ENCODE data around the gene PCDHB1. TPM values are rescaled to one million over a fixed set of nuclear protein-coding genes. Genes with fewer than 3 reads are reported as not detected.

Gene PCDHB1
- total RNA-seq, 1 experiment from 2014 or later = 0.07 TPM

DNA sequence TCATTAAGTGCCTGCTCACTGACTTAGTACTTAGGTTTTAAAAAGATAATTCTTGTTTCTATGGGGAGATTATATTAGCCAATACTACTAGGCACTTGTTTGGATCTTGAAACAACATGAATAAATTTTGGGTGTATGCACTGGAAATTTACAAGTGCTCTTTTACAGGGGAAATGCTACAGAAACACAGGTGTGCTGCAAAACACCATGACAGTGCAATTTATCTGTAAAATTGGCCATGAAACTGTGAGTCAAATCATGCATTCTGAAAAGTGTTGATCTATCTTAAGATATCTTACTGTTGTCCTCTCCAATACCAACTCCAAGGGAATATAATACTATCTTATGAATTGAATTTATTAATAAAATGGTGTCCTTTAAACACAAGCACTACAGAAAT, 12.1 kb upstream of the PCDHB1 start:
- peak overlapping the region; percentile 82; the same call in 1 of the 2 replicates for H3K4me3 ChIP-seq (ENCODE audit: low read length)
- peak overlapping the region; percentile 25 for H3K27ac ChIP-seq (ENCODE audit: low read length)
- intact Hi-C loops (cut with micrococcal nuclease) = no loop called here
- TF ChIP-seq EZH2phosphoT487 (IDR thresholded peaks at IDR 0.05; ENCODE audit: borderline replicate concordance, low read length) (no peak), EZH2 (IDR thresholded peaks at IDR 0.05; ENCODE audit: low read length, unreplicated experiment) (no peak)
- TF ChIP-seq, protein P1, sequence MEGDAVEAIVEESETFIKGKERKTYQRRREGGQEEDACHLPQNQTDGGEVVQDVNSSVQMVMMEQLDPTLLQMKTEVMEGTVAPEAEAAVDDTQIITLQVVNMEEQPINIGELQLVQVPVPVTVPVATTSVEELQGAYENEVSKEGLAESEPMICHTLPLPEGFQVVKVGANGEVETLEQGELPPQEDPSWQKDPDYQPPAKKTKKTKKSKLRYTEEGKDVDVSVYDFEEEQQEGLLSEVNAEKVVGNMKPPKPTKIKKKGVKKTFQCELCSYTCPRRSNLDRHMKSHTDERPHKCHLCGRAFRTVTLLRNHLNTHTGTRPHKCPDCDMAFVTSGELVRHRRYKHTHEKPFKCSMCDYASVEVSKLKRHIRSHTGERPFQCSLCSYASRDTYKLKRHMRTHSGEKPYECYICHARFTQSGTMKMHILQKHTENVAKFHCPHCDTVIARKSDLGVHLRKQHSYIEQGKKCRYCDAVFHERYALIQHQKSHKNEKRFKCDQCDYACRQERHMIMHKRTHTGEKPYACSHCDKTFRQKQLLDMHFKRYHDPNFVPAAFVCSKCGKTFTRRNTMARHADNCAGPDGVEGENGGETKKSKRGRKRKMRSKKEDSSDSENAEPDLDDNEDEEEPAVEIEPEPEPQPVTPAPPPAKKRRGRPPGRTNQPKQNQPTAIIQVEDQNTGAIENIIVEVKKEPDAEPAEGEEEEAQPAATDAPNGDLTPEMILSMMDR (conservative IDR thresholded peaks at IDR 0.05; ENCODE audit: low read depth, low read length) = no peak
- peaks cover 9% of the 10 kb centered on the region for H3K4me1 ChIP-seq (ENCODE audit: insufficient read depth, low read length)
- ATAC-seq (no peak), DNase-seq (no peak)
- no peaks in the 10 kb centered on the region for H3K36me3 ChIP-seq (ENCODE audit: low read depth, low read length)
- no TSS peak for BruUV-seq (replicated peaks)
- no peaks in the 10 kb centered on the region for H4K20me1 ChIP-seq (ENCODE audit: low read length)
- ChIA-PET POLR2A (ENCODE audit: unreplicated experiment) (no interaction called here), CTCF (interaction anchor here (0.9 to 2.0 kb wide), 2 partner anchors 113 to 199 kb away, joined by 3 to 66 read pairs; partner anchors contain the start of gene PCDHAC1)
- H3K79me2 ChIP-seq (ENCODE audit: low read length) = no peaks in the 10 kb centered on the region
- H3K27me3 ChIP-seq (ENCODE audit: low read length) = no peaks in the 10 kb centered on the region
- no peaks in the 10 kb centered on the region for H3F3A ChIP-seq (ENCODE audit: low read length, unreplicated experiment)
- no peaks in the 10 kb centered on the region for H3K9me2 ChIP-seq (replicated peaks; ENCODE audit: low read length)
- H3K4me2 ChIP-seq (ENCODE audit: low read length) = peak overlapping the region; percentile 96
- no peaks in the 10 kb centered on the region for H3K9me3 ChIP-seq (ENCODE audit: low read length)
- H3K9ac ChIP-seq (ENCODE audit: low read length) = no peak overlapping the region
- no peak overlapping the region for H2AFZ ChIP-seq (ENCODE audit: low read length)

DNA sequence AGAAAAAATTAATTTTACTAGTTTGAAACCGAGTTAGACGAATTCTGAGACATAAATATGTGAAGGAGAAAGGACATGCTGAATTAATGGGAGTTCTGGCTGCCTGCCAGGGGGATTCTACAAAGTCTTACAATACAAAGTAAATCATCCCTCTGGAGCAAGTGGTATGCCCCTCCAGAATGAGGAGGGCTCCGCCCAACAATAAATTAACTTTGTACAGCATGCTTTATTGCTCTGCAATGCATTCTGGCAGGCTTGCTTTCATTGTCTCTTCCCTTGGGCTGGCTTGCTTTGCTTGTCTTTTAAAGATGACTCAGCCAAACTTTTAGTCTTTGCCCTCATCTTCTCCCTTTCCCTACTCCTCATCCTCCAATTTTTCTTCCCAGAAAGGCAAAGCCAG, 11.7 kb upstream of the PCDHB1 start:
- DNase-seq (peak; percentile 88), ATAC-seq (peak; percentile 59)
- ChIA-PET POLR2A (ENCODE audit: unreplicated experiment) (interaction anchor here (1.0 to 1.2 kb wide), 2 partner anchors 35 to 74 kb away, joined by 3 to 6 read pairs; partner anchors contain the start of gene PCDHAC2), CTCF (interaction anchor here (0.6 to 2.0 kb wide), 10 partner anchors 35 to 200 kb away, joined by 3 to 66 read pairs (median 6); partner anchors contain the start of genes PCDHA12, PCDHA13, PCDHAC1 and PCDHAC2)
- TF ChIP-seq, protein P1 (conservative IDR thresholded peaks at IDR 0.05; ENCODE audit: low read depth, low read length) = no peak
- TF ChIP-seq EZH2phosphoT487 (IDR thresholded peaks at IDR 0.05; ENCODE audit: borderline replicate concordance, low read length) = no peak
- no peak for TF ChIP-seq EZH2 (IDR thresholded peaks at IDR 0.05; ENCODE audit: low read length, unreplicated experiment)
- Histone ChIP-seq H4K20me1 (ENCODE audit: low read length) (no peaks in the 10 kb centered on the region), H3K27me3 (ENCODE audit: low read length) (no peaks in the 10 kb centered on the region), H3K79me2 (ENCODE audit: low read length) (no peaks in the 10 kb centered on the region), H3K9me2 (replicated peaks; ENCODE audit: low read length) (no peaks in the 10 kb centered on the region), H3K9me3 (ENCODE audit: low read length) (no peaks in the 10 kb centered on the region), H3K9ac (ENCODE audit: low read length) (peak overlapping the region; percentile 89), H3F3A (ENCODE audit: low read length, unreplicated experiment) (no peaks in the 10 kb centered on the region), H3K36me3 (ENCODE audit: low read depth, low read length) (no peaks in the 10 kb centered on the region), H3K4me2 (ENCODE audit: low read length) (peak overlapping the region; percentile 96), H3K27ac (ENCODE audit: low read length) (peak overlapping the region; percentile 79), H2AFZ (ENCODE audit: low read length) (peak overlapping the region; percentile 31; the same call in 1 of the 2 replicates), H3K4me3 (ENCODE audit: low read length) (peak overlapping the region; percentile 82), H3K4me1 (ENCODE audit: insufficient read depth, low read length) (peaks cover 9% of the 10 kb centered on the region)
- no TSS peak for BruUV-seq (replicated peaks)
- intact Hi-C loops (cut with micrococcal nuclease) = no loop called here
